LNCAP (cell line): ENCODE measurements around the gene USP11.

Source experiments
- CTCF ChIP-seq: fragments of 450-650 bp; IDR thresholded peaks from 2 replicates; pipeline ENCODE4 v1.5.1; 2017; ENCODE audit warnings: mild to moderate bottlenecking

The USP11 gene

GRCh38 chrX:47198687-47199080, 34.1 kb upstream of the USP11 start:
- TF ChIP-seq CTCF: no peak

- TF ChIP-seq CTCF: no peak
These were observed 33.5 kb upstream of the USP11 start for GRCh38 chrX:47199286-47199685.

- TF ChIP-seq CTCF: peak; percentile 41; the same call in 1 of the 2 replicates
These were observed 32.2 kb upstream of the USP11 start for GRCh38 chrX:47200385-47201150.

GRCh38 chrX:47201345-47201944, 31.4 kb upstream of the USP11 start:
- no peak for TF ChIP-seq CTCF

- TF ChIP-seq CTCF: no peak
These were observed 30.5 kb upstream of the USP11 start for GRCh38 chrX:47202316-47202715.

- no peak for TF ChIP-seq CTCF
These were observed 29.9 kb upstream of the USP11 start for GRCh38 chrX:47202877-47203276.

GRCh38 chrX:47204970-47205369, 27.8 kb upstream of the USP11 start:
- TF ChIP-seq CTCF: no peak
